GM23338 (cell line): ENCODE measurements around the gene ADGRG1. TPM values are rescaled to one million over a fixed set of nuclear protein-coding genes. Genes with fewer than 3 reads are reported as not detected.

Experiments
- ATAC-seq: fragments of 200-7000 bp; cut with Tn5 transposase; 3 replicates; pipeline ENCODE4 v1.9.1; 2020
- DNase-seq: peaks from one replicate; pipeline ENCODE4 v3.0.0-alpha.2; 2015; ENCODE audit warnings: low spot score
- H2AFZ ChIP-seq: fragments of 200-600 bp; sonication (generic); 2 replicates; pipeline ENCODE4 v1.8.0; 2016; ENCODE audit warnings: antibody characterized with exemption, mild to moderate bottlenecking, moderate library complexity
- H3F3A ChIP-seq: fragments of 200-600 bp; sonication (generic); replicated peaks from 2 replicates; pipeline ENCODE4 v1.8.0; 2017; ENCODE audit warnings: antibody characterized with exemption, mixed run types, low read depth
- H3K27ac ChIP-seq: fragments of 200-600 bp; sonication (generic); 2 replicates; pipeline ENCODE4 v1.6.1; 2016; ENCODE audit warnings: low read depth
- H3K27me3 ChIP-seq: fragments of 200-600 bp; sonication (generic); 2 replicates; pipeline ENCODE4 v1.8.0; 2016; ENCODE audit warnings: mild to moderate bottlenecking, mixed run types, moderate library complexity; ENCODE audit not compliant: insufficient read depth
- H3K36me3 ChIP-seq: fragments of 200-600 bp; sonication (generic); 2 replicates; pipeline ENCODE4 v1.8.0; 2016; ENCODE audit warnings: mild to moderate bottlenecking; ENCODE audit not compliant: insufficient read depth
- H3K4me1 ChIP-seq: fragments of 200-600 bp; sonication (generic); 2 replicates; pipeline ENCODE4 v1.8.0; 2016; ENCODE audit warnings: mild to moderate bottlenecking, moderate library complexity; ENCODE audit not compliant: insufficient read depth
- H3K4me2 ChIP-seq: fragments of 200-600 bp; sonication (generic); 2 replicates; pipeline ENCODE4 v1.7.1; 2017; ENCODE audit warnings: mixed run types
- H3K4me3 ChIP-seq: fragments of 200-600 bp; sonication (generic); 2 replicates; pipeline ENCODE4 v1.6.1; 2016; ENCODE audit warnings: mixed run types
- H3K79me2 ChIP-seq: fragments of 200-600 bp; sonication (generic); replicated peaks from 2 replicates; pipeline ENCODE4 v1.8.0; 2017; ENCODE audit warnings: mild to moderate bottlenecking; ENCODE audit not compliant: insufficient read depth
- H3K9me2 ChIP-seq: fragments of 200-600 bp; sonication (generic); 2 replicates; pipeline ENCODE4 v1.8.0; 2017; ENCODE audit not compliant: insufficient read depth
- H4K20me1 ChIP-seq: fragments of 200-600 bp; sonication (generic); replicated peaks from 2 replicates; pipeline ENCODE4 v1.8.0; 2017; ENCODE audit warnings: mild to moderate bottlenecking; ENCODE audit not compliant: insufficient read depth
- H3K27ac Mint-ChIP-seq: 2 replicates; pipeline ENCODE4 v1.8.0; 2020; ENCODE audit warnings: inconsistent platforms, mild to moderate bottlenecking, moderate library complexity, mixed read lengths
- H3K27me3 Mint-ChIP-seq: 3 replicates; pipeline ENCODE4 v1.8.0; 2022; ENCODE audit warnings: low read depth, mild to moderate bottlenecking, moderate library complexity, mixed read lengths, inconsistent platforms; ENCODE audit not compliant: insufficient read depth, poor library complexity
- H3K36me3 Mint-ChIP-seq: 3 replicates; pipeline ENCODE4 v1.8.0; 2021; ENCODE audit warnings: low read depth, mild to moderate bottlenecking, inconsistent platforms, moderate library complexity, mixed read lengths
- H3K4me1 Mint-ChIP-seq: 3 replicates; pipeline ENCODE4 v1.8.0; 2020; ENCODE audit warnings: mild to moderate bottlenecking, inconsistent platforms, mixed read lengths
- H3K4me3 Mint-ChIP-seq: 3 replicates; pipeline ENCODE4 v1.8.0; 2021; ENCODE audit warnings: moderate library complexity, mild to moderate bottlenecking, inconsistent platforms, mixed read lengths
- H3K9me3 Mint-ChIP-seq: 3 replicates; pipeline ENCODE4 v1.8.0; 2020; ENCODE audit warnings: moderate library complexity, mild to moderate bottlenecking, inconsistent platforms, mixed read lengths
- CREB1 ChIP-seq: fragments of 250-450 bp; sonication (Bioruptor Pico); IDR thresholded peaks from 2 replicates; pipeline ENCODE4 v1.5.0; 2020; ENCODE audit warnings: low read depth, mild to moderate bottlenecking, moderate library complexity
- EZH2 ChIP-seq: fragments of 200-600 bp; sonication (generic); IDR thresholded peaks from one replicate; pipeline ENCODE4 v1.8.0; 2017; ENCODE audit warnings: antibody characterized with exemption, mild to moderate bottlenecking, low read depth; ENCODE audit not compliant: unreplicated experiment
- EZH2phosphoT487 ChIP-seq: fragments of 200-600 bp; sonication (generic); IDR thresholded peaks from one replicate; pipeline ENCODE4 v1.8.1; 2018; ENCODE audit warnings: antibody characterized with exemption; ENCODE audit not compliant: unreplicated experiment
- JUNB ChIP-seq: IDR thresholded peaks from one replicate; pipeline ENCODE4 v1.6.1; 2016; ENCODE audit warnings: antibody characterized with exemption; ENCODE audit not compliant: unreplicated experiment
- NANOG ChIP-seq: IDR thresholded peaks from 2 replicates; pipeline ENCODE4 v1.6.1; 2016; ENCODE audit warnings: antibody characterized with exemption, borderline replicate concordance
- POLR2AphosphoS5 ChIP-seq: IDR thresholded peaks from 2 replicates; pipeline ENCODE4 v1.6.1; 2016; ENCODE audit warnings: antibody characterized with exemption, low read depth
- REST ChIP-seq: IDR thresholded peaks from one replicate; pipeline ENCODE4 v1.6.1; 2018; ENCODE audit warnings: antibody characterized with exemption; ENCODE audit not compliant: unreplicated experiment
- STAT1 ChIP-seq: IDR thresholded peaks from one replicate; pipeline ENCODE4 v1.6.1; 2016; ENCODE audit warnings: antibody characterized with exemption; ENCODE audit not compliant: unreplicated experiment
- ZNF114 ChIP-seq: fragments of 250-450 bp; sonication (Bioruptor Pico); IDR thresholded peaks from 2 replicates; pipeline ENCODE4 v1.5.0; 2020; ENCODE audit warnings: mild to moderate bottlenecking, moderate library complexity
- ZNF331 ChIP-seq: fragments of 250-450 bp; sonication (Bioruptor Pico); IDR thresholded peaks from 2 replicates; pipeline ENCODE4 v1.5.0; 2020; ENCODE audit warnings: low read depth, mild to moderate bottlenecking, moderate library complexity
- polyA plus RNA-seq: library from polyadenylated mRNA; unstranded; fragments of >200 nt; fragmentation: Nextera tagmentation; extraction: Ambion mirVana; gene quantifications from 2 replicates; pipeline ENCODE4 v1.2.1, GENCODE V29; 2016
- total RNA-seq: library from RNA; depleted of rRNA; stranded (reverse); fragments of >200 nt; shearing (Covaris generic); gene quantifications from 2 replicates; pipeline ENCODE4 v1.2.3, GENCODE V29; 2014
- TF ChIP-seq, protein P1 (sequence below): IDR thresholded peaks from 2 replicates; pipeline ENCODE4 v1.6.1; 2016; ENCODE audit warnings: antibody characterized with exemption

Gene ADGRG1
- total and polyA plus RNA-seq, 2 experiments from 2014 or later = 0.14 to 0.47 TPM

GRCh38 chr16:57634171-57634570 is 5.7 kb downstream of the ADGRG1 start:
- no peaks in the 10 kb centered on the region for H3K9me3 Mint-ChIP-seq
- Histone ChIP-seq H2AFZ (no peak overlapping the region), H3K4me1 (no peaks in the 10 kb centered on the region), H3K4me3 (no peak overlapping the region), H3K9me2 (no peaks in the 10 kb centered on the region), H3K27ac (no peak overlapping the region), H4K20me1 (no peaks in the 10 kb centered on the region), H3K79me2 (no peaks in the 10 kb centered on the region), H3K4me2 (no peak overlapping the region), H3K36me3 (no peaks in the 10 kb centered on the region), H3K27me3 (no peaks in the 10 kb centered on the region), H3F3A (no peaks in the 10 kb centered on the region)
- H3K36me3 Mint-ChIP-seq = no peaks in the 10 kb centered on the region
- DNase-seq = no peak
- H3K27me3 Mint-ChIP-seq = peaks cover 14% of the 10 kb centered on the region
- peaks cover 17% of the 10 kb centered on the region for H3K4me1 Mint-ChIP-seq
- TF ChIP-seq JUNB (no peak), ZNF331 (CRISPR knock-in tag) (no peak), ZNF114 (no peak)
- H3K27ac Mint-ChIP-seq = no peak overlapping the region
- no peak overlapping the region for H3K4me3 Mint-ChIP-seq
- ATAC-seq = no peak

DNA sequence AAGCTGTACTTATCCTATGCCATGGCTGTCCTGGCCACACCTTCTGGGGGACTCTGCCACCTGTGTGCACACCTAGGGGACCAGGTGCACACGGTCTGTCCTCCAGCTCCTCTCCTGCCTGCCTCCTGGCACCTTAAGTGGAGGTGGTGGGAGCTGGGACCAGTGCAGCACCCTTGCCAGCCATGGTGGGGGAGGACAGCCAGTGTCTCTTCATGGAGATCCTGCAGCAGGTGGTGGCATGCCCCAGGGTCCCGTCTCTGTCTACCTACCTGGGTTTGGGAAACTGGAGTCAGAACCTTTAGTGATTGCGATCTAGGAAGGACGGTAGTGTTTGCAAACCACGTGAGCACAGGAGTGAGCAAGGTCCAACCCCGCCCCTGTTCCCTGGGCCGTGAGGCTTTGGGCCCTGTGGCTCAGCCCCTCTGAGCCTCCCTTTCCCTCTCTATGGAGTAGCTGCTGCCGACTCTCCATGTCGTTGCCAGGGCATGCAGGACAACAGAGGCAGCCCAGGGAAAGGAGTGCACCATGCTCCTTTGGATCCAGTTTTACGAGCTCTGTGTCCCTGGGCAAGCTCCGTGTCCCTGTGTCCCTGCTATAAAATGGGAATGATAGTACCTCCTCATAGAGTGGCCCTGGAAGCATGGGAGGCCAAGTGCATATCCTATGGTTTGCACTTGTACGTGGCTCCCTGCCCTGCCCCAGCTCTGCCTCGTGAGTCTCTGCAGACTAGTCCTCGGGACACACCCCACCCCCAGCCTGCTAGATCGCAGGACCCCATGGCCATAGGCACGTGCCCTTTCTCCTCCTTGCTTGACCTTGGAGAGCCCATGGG is 7.1 kb downstream of the ADGRG1 start:
- TF ChIP-seq STAT1 = no peak
- no peak for TF ChIP-seq EZH2phosphoT487
- no peak for TF ChIP-seq REST
- no peak for TF ChIP-seq NANOG
- TF ChIP-seq JUNB = no peak
- TF ChIP-seq CREB1 (CRISPR knock-in tag) = no peak
- TF ChIP-seq ZNF114 = no peak
- no peak for TF ChIP-seq POLR2AphosphoS5
- no peak for TF ChIP-seq EZH2
- TF ChIP-seq, protein P1, sequence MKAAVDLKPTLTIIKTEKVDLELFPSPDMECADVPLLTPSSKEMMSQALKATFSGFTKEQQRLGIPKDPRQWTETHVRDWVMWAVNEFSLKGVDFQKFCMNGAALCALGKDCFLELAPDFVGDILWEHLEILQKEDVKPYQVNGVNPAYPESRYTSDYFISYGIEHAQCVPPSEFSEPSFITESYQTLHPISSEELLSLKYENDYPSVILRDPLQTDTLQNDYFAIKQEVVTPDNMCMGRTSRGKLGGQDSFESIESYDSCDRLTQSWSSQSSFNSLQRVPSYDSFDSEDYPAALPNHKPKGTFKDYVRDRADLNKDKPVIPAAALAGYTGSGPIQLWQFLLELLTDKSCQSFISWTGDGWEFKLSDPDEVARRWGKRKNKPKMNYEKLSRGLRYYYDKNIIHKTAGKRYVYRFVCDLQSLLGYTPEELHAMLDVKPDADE = no peak
- Mint-ChIP-seq H3K9me3 (no peaks in the 10 kb centered on the region), H3K36me3 (no peaks in the 10 kb centered on the region), H3K4me3 (no peak overlapping the region), H3K27me3 (peaks cover 19% of the 10 kb centered on the region), H3K27ac (no peak overlapping the region), H3K4me1 (peaks cover 14% of the 10 kb centered on the region)
- peak; percentile 7; the same call in 1 of the 3 replicates for ATAC-seq
- H3K9me2 ChIP-seq = no peaks in the 10 kb centered on the region
- no peak overlapping the region for H2AFZ ChIP-seq
- DNase-seq = no peak
- H3K4me3 ChIP-seq = no peak overlapping the region
- no peaks in the 10 kb centered on the region for H3K79me2 ChIP-seq
- H3F3A ChIP-seq = no peaks in the 10 kb centered on the region
- no peaks in the 10 kb centered on the region for H3K27me3 ChIP-seq
- no peak overlapping the region for H3K4me2 ChIP-seq
- H3K4me1 ChIP-seq = no peaks in the 10 kb centered on the region; the same call in 1 of the 2 replicates
- H3K27ac ChIP-seq = no peak overlapping the region
- H4K20me1 ChIP-seq = no peaks in the 10 kb centered on the region
- H3K36me3 ChIP-seq = no peaks in the 10 kb centered on the region
